ENCODE results near the gene PLAC8. TPM values are rescaled to one million over a fixed set of nuclear protein-coding genes. Genes with fewer than 3 reads are reported as not detected.
A peak's percentile ranks its signal among the peaks of the same experiment; 100 is the strongest.

PLAC8 gene
- total RNA-seq, 6 donors from 2014 or later, result 28.3 to 184 (median 81.2) TPM

DNA sequence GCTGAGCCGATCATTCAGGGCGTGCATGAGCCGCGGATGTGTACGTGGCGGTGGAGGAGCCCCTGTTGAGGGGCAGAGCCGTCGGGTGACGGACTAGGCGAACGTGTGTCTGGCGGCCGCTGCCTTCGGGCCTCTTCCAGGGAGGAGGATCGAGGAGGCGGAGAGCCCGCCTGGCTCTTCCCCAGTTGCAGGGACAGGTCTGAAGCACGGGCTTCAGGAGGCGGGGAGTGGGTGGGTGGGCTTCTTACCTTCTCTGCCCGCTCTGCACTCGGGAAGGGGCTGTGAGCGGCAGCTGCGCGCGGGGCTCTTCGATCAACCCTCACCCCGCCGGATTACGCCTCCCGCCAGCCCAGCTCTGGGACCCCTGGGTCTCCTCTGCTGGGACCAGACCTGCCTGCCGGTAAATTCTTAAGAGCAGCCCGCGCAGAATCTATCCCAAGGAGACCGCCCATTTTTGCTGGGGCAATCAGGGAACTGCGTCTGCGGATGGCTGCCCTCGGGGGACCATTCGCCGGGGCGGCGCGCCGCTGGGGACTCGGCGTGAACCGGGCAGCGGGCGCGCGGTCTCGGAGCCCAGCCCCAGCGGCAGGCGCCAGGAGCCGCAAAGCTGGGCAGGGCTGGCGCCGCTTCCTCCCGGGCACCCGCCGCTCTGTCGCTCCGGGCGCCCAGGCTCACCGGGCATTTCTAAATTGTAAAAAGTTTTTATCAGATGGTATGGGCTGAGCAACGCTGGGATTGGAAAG is 4.9 kb downstream of the PLAC8 start:
- TF ChIP-seq POLR2A (IDR thresholded peaks at IDR 0.05), result no peak
- TF ChIP-seq, protein P1, sequence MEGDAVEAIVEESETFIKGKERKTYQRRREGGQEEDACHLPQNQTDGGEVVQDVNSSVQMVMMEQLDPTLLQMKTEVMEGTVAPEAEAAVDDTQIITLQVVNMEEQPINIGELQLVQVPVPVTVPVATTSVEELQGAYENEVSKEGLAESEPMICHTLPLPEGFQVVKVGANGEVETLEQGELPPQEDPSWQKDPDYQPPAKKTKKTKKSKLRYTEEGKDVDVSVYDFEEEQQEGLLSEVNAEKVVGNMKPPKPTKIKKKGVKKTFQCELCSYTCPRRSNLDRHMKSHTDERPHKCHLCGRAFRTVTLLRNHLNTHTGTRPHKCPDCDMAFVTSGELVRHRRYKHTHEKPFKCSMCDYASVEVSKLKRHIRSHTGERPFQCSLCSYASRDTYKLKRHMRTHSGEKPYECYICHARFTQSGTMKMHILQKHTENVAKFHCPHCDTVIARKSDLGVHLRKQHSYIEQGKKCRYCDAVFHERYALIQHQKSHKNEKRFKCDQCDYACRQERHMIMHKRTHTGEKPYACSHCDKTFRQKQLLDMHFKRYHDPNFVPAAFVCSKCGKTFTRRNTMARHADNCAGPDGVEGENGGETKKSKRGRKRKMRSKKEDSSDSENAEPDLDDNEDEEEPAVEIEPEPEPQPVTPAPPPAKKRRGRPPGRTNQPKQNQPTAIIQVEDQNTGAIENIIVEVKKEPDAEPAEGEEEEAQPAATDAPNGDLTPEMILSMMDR (IDR thresholded peaks at IDR 0.05), result no peak
- no peak for TF ChIP-seq POLR2AphosphoS5 (IDR thresholded peaks at IDR 0.05)
- no peak for TF ChIP-seq EP300 (IDR thresholded peaks at IDR 0.05)
- Histone ChIP-seq H3K9me3 (no peaks in the 10 kb centered on the region), H3K4me3 (peak overlapping the region; percentile 42 to 66 (median 58)), H3K36me3 (no peaks in the 10 kb centered on the region), H3K4me1 (peaks cover 4 to 23% (median 13%) of the 10 kb centered on the region in 4 donors), H3K27me3 (no peaks in the 10 kb centered on the region), H3K27ac (peak overlapping the region; percentile 78 to 89 (median 84))
- ATAC-seq (ENCODE audit: low FRiP score in 2 of 2) (peak; percentile 76 to 87), DNase-seq (peak; percentile 43 to 92)
- WGBS, 2 donors, result 4 to 5% methylated on average over 25 to 40 of the region's 64 CpGs

DNA sequence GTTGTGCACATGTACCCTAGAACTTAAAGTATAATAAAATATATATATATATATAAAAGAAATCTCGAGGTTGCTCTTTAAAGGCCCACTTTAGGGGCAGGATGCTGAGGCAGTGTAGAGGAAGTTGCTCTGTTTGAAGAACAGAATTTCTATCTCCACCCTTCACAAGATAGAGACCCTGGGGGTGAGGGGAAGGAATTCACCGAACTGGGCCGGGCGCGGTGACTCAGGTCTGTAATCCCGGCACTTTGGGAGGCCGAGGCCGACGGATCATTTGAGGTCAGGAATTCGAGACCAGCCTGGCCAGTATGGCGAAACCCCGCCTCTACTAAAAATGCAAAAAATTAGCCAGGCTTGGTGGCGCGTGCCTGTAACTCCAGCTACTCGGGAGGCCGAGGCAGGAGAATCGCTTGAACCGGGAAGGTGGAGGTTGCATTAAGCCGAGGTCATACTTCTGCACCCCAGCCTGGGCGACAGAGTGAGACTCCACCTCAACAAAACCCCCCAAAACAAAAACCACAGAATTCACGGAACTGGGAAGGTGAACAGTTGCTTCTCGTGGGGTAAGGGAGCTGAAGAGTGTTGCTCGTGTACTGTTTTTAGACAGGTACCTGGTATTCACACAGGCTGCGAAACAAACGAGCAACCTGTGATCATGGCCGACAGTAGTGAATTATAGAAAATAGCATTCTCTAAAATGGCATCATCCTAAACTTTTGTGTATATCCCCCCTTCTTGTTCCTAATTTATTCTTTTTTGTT is 6.2 kb downstream of the PLAC8 start:
- H3K27me3 ChIP-seq, result no peaks in the 10 kb centered on the region
- 76 to 79% methylated on average over 25 to 26 of the region's 26 CpGs for WGBS, 2 donors
- peak overlapping the region in 2 of 4 donors; percentile 82 to 89 for H3K27ac ChIP-seq
- H3K4me1 ChIP-seq, result peaks cover 4 to 23% (median 13%) of the 10 kb centered on the region in 4 donors
- no peaks in the 10 kb centered on the region for H3K9me3 ChIP-seq
- no peak for ATAC-seq (ENCODE audit: low FRiP score in 2 of 2)
- H3K4me3 ChIP-seq, result peak overlapping the region in 1 of 4 donors; percentile 66
- no peak for DNase-seq
- TF ChIP-seq EP300 (IDR thresholded peaks at IDR 0.05) (no peak), POLR2A (IDR thresholded peaks at IDR 0.05) (no peak), POLR2AphosphoS5 (IDR thresholded peaks at IDR 0.05) (no peak)
- TF ChIP-seq, protein P1 (IDR thresholded peaks at IDR 0.05), result no peak
- no peaks in the 10 kb centered on the region for H3K36me3 ChIP-seq

DNA sequence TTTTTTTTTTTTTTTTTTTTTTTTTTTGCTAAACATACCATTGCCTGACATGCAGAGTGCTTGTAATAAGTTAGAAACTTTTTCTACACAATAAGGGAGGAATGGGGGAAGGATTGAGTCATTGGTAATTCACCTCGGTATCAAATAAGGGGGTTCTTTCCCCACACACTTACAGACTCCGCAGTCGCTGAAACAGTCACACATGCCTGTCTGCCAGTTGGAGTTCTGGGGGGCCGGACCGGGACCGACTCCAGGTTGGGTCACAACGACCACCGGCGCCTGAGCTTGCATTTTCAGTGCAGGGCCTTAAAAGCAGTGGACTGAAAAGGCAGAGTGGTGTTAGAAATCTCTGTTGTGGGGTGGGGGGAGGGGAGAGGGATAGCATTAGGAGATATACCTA is 6.9 kb downstream of the PLAC8 start:
- WGBS, 2 donors, result 73 to 95% methylated on average over 8 to 9 of the region's 9 CpGs
- H3K4me3 ChIP-seq, result no peak overlapping the region
- peak in 1 of 2 donors; percentile 44 for DNase-seq

DNA sequence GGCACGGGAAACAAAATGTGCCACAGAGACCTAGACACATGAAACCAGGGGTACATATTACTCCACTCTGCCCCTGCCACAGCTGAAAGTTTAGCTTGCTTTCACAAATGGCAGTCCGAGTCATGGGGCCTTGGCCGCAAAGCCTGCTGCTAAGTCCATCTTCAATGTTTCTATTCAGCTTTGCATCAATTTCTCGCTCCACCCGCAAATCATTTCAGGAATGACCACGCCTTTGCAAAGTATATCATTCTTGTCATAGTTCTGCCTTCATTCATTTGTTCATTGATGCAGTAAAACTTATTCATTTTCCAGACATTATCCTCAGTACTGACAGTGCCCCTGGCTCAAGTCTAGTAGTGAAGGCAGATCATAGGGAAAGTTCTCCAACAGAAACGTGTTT is 9.5 kb downstream of the PLAC8 start:
- H3K27me3 ChIP-seq, result no peaks in the 10 kb centered on the region
- 90 to 95% methylated on average over 7 of the region's 7 CpGs for WGBS, 2 donors
- TF ChIP-seq, protein P1 (IDR thresholded peaks at IDR 0.05), result no peak
- TF ChIP-seq EP300 (IDR thresholded peaks at IDR 0.05) (no peak), POLR2A (IDR thresholded peaks at IDR 0.05) (no peak), POLR2AphosphoS5 (IDR thresholded peaks at IDR 0.05) (no peak)
- no peaks in the 10 kb centered on the region for H3K36me3 ChIP-seq
- ATAC-seq (ENCODE audit: low FRiP score in 2 of 2) (no peak), DNase-seq (no peak)
- H3K4me1 ChIP-seq, result peaks cover 4 to 13% (median 5%) of the 10 kb centered on the region in 4 donors
- no peak overlapping the region for H3K4me3 ChIP-seq
- no peak overlapping the region for H3K27ac ChIP-seq
- H3K9me3 ChIP-seq, result no peaks in the 10 kb centered on the region

More for the DNA sequence above, 6.9 kb downstream of the PLAC8 start:
- no peaks in the 10 kb centered on the region for H3K36me3 ChIP-seq
- TF ChIP-seq POLR2A (IDR thresholded peaks at IDR 0.05), result no peak
- no peak for TF ChIP-seq EP300 (IDR thresholded peaks at IDR 0.05)
- TF ChIP-seq, protein P1 (IDR thresholded peaks at IDR 0.05), result no peak
- no peak for TF ChIP-seq POLR2AphosphoS5 (IDR thresholded peaks at IDR 0.05)
- no peak overlapping the region for H3K27ac ChIP-seq
- no peaks in the 10 kb centered on the region for H3K9me3 ChIP-seq
- H3K4me1 ChIP-seq, result peaks cover 4 to 23% (median 13%) of the 10 kb centered on the region in 4 donors
- no peaks in the 10 kb centered on the region for H3K27me3 ChIP-seq
- ATAC-seq (ENCODE audit: low FRiP score in 2 of 2), result no peak

Measured in upper lobe of left lung (tissue), 6 donors.